CD4-positive, alpha-beta T cell treated with Interleukin-17A for 4 hours (primary cell): Measurements from ENCODE around the gene STAB2.

Source experiments
- DNase-seq: peaks from one replicate; pipeline ENCODE4 v3.0.0-alpha.2; 2020; ENCODE audit warnings: mixed read lengths

STAB2 gene

DNA sequence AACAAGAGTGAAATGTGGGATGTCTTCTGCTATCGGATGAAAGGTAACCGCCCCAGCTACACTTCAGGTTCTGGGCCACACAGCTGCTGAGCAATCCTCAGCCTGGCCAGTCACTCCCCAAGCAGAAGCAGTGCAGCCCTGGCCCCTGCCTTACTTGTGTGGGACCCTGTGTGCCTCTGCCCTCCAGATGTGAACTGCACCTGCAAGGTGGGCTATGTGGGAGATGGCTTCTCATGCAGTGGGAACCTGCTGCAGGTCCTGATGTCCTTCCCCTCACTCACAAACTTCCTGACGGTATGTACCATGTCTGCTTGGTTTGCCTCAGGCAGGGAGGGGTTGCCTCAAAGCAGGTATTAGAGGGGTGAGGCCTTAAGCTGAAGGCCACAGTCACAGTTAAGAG, 168.4 kb downstream of the STAB2 start:
- DNase-seq, result no peak

DNA sequence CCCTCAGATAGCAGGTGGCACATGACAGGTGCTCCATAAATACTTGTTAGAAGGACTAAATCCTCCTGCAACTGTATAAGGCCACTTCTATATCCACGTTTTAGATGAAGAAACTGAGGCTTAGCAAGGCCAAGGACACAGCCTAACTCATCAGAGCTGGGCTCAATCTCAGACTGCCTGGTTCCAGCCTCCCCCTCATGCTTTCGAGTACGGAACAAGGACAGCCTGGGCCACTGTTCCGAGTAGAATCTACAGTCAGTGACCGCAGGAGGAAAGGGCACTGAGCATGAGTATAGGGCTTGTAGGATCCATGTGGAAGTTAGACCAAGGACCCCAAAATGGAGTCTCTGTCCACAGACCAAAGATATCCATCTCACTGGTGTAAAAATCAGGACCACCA, 169.4 kb downstream of the STAB2 start:
- DNase-seq, result no peak

DNA sequence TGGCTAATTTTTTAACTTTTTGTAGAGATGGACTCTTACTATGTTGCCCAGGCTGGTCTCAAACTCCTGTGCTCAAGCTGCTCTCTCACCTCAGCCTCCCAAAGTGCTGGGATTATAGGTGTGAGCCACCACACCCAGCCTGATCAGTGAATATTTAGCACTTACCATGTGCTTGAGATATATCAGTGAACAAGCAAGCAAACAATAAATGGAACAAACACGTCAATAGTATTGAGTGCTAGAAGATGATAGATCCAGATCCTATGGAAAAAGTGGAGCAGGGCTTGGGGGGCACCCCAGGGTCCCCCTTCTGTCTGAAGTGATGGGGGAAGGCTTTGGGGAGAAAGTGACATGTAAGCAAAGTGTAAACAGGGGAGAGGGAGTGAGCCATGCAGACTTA, 170.2 kb downstream of the STAB2 start:
- DNase-seq, result no peak

DNA sequence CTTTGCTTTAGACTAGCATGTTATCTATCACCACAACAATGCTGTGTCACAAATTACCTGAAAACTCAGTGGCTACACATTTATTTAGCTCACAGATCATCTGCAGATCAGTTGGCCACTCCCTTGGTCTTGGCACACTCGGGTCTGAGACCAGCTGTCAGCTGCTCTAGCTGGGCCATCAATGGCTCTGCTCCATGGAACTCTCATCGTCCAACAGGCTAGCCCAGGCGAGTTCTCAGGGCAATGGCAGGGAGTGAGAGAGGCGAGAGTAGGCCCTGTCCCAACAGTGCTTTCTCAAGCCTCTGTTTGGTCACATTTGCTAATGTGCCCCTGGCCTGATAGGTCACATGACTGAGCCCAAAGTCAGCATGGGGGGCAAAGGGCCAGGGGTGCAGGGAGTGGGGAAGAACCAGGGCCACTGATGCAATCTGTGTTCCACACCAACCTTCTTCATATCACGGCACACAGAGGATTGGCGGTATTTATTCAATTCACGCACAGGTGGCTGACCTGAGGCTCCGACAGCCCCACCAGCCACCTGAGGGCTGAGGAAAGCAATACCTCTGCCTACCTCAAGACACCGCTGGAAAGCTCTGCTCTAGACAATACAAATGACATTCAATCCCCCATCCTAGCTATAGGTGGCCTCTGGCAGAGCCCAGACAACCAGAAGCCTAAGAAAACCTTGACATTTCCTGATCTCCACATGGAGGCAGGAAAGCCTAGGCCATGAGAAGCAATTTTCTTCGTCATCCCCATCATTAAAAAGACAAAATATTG, 171.4 kb downstream of the STAB2 start:
- no peak for DNase-seq

DNA sequence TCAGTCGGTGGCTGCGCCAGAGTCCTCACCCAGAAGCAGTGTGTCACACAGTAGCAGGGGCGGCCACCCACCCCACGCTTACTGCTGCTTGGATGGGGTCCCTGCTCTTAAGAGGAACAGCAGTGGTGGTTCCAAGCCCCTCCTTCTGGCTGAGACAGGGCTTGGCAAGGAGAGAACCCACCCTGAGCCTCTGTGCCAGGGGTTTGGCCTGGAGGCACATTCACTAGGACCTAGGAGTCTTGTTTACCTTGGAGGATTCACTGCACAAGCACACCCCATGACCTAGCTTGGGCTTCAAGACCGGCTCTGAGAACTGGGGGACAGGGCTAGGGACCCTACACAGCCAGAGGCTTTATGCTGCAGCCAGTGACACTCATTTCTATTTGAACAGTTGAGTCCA, 175.4 kb downstream of the STAB2 start:
- DNase-seq, result no peak

DNA sequence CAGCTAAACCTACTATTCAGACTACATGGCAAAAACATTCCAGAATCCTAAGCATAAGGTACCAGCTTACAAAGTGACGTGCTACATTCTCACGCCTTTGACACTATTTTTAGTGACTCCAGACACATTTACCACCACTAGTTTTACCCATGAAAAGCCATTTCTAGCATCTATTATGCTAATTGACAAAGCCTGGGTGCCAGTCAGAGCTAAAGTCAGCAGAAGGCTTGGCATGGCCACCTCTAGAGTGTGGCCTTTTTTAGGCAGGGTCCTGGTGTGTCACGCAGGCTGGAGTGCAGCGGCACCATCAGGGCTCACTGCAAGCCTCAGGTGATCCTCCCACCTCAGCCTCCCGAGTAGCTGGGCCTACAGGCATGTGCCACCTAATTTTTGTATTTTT, 178.2 kb downstream of the STAB2 start:
- no peak for DNase-seq

DNA sequence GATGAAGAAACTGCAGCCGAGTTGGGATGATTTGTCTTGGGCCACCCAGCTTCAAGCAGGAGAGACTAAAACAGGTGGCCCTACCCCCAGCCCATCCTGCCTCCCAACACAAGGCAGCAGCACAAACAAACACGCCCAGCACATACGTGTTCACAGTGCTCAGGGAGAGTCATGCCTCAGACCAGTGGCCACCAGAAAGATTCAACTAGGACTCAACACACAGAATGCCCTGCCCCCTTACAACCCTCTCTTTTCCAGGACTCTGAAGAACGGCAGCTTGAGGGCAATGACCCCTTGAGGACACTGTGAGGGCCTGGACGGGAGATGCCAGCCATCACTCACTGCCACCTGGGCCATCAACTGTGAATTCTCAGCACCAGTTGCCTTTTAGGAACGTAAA, 179.0 kb downstream of the STAB2 start:
- no peak for DNase-seq

DNA sequence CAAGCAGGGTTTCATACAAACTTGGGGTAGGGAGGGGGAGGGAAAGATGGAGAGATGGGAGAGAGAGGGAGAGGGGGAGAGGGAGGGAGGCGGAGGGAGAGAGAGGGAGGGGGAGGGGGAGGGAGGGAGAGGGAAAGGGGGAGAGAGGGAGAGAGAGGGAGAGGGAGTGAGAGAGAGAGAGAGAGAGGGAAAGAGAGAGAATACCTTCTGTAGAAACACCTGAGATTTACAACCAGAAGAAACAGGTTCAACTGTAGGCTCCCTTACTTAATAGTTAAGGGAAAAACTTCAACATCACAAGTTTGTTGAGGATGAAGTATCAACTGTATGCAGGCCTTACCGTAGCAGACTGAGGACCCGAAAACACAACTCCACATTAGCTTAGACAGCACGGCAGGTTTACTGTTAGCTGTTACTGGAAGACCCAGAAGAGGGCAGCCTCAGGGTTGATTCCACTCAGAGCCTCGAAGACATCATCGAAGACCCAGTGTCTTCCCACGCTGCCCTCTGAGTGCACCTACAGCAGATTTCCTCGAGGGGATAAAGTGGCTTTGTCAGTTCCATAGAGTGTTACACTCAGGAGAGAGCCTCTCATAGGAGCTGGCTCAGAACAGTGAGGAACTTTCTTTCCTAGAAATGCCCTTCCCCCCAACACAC, 181.5 kb downstream of the STAB2 start:
- DNase-seq, result no peak

DNA sequence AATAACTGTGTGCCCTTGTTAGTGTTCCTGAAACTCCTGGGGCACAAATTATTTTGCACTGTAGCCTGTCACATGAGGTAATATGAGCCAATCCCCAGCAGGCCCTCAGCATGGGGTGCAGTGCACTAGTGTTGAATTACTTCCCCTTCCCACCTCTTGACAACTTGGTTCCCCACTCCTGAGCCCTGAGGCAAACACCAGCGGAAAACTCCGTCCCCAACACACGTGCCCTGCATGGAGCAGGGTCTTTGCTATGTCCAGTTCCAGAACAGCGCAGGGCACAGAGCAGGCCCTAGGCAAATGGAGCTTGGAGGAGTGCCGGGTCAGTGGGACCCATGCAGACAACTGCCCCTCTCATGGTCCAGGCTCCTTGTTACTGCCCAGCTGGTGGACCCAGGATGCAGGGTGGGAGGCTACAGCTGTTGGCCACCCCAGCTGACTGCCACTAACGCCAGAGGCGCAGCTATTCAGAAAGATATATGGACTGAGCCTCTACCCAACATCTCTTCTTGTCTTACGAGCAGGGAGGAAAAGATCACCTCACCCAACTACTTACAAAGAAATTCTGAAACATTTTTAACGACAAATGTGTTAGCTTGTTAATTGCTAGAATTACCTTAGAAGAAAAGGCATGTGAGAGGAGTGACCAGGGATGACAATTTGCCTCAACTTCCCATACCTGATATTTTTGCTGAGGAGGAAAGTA, 182.3 kb downstream of the STAB2 start:
- no peak for DNase-seq

DNA sequence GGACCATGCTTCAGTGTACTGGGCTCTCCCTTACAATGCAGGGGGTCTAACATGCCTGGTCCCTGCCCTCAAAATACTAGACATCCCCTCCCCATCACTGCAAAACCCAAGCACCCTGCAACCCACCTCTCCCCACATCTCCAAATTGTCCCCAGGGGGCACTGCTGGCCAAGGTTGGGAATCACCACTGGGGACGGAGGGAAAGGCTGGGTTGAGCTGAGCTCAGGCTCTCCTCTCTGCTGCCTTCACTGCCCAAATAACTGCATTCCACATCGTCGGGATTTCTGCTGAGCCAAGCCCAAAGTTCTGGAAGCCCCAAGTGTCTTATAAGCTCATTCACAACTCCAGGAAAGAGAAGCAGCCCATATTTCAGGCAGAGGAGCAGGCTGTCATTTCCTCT, 184.4 kb downstream of the STAB2 start:
- peak; percentile 15 for DNase-seq

DNA sequence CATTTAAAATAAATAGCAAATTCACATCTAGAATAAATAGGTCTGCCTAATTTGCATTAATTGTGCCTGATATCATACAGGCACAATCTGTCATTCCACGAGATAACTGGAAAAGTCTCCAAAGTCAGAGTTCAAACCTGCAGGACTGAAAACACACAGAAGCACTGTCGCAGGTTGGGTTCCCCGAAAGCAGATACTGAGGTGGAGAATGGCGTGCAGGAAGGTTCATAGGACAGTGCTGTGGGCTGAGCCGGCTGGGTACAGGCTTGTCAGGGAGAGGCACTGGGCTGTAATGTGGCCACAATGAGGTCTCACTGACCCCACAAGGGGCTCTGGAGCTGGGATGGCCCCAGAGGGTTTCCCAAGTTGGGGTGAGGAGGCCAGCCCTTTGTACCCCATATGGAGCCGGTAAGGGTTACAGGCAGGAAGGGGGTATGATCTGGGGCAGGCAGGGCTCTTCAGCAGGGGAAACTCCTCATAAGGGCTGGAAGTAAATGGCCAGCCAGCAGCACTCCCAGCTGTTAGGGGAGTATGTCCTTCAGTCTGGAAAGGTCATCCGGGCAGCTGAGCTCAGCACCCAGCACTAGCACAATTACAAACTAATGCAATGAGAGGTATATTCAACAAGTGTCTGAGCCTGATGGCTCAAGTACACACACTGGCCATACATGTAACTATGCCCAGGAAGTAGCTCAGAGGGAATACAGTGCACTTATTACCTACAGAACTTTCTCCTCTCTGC, 185.5 kb downstream of the STAB2 start:
- no peak for DNase-seq

DNA sequence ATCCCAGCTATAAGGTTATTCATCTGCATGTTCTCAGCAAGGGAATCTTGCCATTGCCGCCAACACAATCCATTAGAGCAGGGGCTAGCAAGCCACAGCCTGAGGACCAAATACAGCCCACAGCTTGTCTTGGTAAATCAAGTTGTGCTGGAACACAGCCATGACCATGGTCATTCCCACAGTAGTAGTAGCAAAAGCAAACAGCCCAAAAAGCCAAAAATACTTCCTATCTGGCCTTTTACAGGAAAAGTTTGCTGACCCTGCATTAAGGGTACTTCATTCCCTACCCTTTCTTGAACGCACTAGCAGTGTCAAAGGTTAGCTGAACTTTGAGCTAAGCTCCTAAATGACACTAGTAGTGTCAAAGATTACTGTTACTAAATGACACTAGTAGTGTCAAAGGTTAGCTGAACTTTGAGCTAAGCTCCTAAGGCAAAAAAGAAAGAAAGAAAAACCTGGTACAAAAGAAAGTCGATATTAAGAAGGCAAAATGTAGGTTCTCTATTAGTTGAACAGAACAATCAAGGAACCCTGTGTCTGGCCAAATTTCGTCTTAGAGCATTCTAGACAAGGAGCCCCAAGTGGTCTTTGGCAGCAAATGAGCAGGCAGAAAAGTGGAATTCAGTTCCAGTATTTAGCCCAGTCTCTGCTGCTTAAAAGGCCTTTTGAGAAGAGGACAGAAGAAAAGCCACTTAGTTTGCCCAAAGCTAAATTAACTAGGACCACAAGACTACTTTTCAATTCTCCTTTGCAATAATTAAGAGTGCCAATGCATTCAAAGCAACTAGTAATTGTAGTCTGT, 186.2 kb downstream of the STAB2 start:
- no peak for DNase-seq

DNA sequence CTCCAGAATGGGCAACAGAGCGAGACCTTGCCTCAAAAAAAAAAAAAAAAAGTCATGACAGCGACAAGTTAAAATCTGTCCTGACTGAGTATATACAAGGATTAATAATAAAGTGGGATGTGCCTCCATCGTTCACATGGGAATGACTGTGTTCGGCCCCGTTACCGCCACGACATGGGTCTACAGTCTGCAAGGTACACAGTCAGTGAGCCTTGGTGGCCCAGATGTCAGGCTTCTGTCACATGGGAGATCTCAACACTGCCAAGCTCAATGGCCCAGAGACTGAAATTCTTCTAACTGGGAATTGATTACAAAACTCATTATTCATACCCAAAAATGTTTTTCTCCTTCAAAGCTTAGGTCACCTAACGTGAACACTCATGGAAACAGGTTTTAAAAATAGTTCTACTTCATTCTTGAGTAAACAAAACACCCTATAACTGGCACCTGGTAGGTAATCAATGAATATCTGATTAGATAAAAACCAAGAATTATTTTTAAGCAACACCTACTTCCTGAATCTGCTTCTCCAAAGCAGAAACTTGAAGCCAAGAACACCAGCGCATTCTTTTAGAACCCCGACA, 188.0 kb downstream of the STAB2 start:
- no peak for DNase-seq

DNA sequence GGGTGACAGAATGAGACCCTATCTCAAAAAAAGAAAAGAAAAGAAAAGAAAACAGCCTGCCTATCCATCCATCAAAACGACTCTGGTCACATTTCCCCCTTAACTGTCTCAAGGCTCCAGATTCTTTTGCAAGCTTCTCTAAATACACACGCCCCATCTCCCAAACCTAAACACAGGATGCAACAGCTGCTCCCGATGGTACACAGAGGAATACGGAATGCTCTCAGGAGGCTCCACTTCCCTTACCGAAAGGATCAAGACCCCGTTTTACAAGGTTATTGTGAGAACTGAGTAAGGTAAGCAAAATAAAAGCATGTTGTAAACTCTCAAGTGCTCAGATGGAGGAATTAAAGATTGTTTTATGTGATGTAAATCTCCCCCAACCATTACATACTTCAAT, 191.7 kb downstream of the STAB2 start:
- no peak for DNase-seq

DNA sequence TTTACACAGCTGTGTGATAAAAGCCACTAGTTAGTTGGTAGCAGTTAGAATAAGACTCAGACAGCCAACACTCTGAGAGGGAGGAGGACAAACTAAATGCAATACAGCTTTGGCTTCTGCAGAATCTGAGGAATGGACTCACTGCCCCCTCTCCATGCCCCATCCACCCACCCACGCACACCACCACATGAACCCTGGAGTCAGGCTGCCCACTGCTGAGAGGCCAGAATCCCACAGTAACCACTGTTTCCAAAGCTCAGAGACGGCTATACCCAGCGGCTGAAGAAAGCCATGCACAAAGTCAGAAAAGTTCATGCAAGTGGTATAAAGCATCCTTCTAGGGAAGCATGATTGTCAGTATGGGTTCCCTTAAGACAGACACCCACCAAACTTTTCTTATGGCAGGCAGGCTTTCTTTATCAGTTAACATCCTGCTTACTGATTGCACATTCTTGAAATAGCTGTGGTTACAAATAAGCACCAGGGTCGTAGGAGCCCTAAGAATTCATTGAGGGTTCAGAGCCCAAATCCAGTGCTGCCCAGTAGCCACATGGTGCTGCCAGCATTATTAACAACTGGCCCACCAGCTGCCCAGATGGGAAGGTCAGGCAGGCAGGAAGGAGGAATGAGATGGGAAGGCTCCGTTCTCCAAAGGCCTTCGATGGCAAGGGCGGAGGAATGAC, 192.5 kb downstream of the STAB2 start:
- no peak for DNase-seq

DNA sequence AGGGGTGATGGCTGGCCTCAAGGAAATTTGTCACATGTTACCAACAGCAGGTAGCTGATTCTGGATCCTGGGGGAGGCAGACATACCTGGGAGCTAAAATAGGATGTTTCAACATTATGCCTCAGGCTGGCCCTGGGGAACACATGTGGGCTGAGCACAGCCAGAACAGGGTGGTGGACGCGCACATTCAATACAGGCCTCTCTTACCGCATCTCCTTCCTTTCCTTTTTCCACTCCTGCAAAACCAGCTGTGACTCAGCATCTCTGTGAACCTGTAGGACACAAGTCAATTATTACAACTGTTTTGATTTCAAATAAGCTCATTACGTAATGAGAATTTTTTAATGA, 193.0 kb downstream of the STAB2 start:
- DNase-seq, result no peak

DNA sequence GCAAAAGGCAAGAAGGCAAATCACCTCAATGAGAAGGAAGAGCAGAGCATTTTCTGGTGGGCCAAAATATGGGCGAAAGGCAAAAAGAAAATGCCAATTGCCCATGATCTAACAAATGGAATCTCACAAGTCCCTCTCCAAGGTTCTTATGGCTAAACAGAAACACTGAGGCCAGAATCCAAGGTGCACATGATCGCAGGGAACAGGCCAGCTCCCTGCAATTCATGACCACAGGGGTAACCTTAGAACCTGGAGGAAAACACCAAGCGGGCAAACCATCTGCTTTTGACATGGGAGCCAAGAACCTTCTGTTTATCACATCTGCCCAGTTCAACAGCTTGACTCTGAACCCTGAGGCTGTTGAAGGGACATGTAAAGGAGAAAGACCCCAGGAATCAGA, 193.9 kb downstream of the STAB2 start:
- no peak for DNase-seq

DNA sequence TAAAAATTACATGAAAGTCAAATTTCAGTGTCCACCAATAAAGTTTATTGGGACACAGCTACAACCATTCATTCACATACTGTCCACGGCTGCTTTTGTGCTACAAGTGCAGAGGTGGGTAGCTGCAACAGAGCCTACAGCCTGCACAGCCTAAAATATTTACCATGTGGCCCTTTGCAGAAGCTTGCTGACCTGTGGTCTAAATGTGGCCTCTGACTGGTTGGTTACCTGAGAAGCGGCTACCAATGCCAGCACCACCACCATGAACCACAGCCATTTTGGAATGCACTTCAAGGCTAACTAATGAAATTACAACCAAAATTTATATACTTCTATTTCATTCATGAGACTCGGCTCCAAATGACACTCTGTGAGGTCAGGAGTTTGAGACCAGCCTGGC, 195.3 kb downstream of the STAB2 start:
- no peak for DNase-seq

DNA sequence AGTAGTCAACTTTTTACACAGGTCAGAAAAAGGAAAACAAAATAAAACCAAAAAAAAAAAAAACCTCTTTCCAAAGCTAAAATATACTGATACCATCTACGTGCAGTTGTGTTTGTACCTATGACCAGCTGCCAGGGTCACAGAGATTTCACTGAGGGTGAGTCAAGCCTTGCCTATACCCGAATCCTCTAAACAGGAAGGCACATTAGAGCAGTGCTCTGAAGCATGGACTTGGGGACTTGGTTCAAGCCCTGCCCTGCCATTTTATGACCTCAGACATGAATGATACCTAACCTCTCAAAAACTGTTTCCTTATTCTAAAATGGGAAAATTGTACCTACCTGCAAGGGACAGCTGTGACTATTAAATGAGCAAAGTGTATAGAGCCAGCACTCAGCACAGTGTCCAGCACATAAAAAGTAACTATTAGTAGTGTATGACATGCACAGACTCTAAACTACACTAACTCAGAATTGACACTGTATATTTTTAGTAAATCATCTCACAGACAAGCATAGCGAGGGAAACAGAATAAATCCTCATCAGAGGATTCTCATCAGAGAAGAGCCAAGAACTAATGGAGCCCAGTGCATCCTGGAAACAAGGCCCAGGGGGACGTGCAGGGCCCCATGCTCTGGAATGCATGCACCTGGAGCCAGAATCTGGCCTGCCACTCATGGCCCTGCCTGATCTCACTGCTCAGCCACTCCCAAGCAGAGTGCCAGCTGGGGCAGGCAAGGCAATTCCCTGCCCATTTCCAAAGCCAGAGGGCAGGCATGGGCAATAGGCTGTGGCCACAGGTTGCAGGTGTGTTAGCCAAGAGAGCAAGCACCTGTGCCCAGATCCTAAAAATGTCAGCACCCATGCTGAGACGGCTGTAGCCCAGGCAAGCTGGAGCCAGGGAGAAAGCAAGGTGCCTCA, 196.9 kb downstream of the STAB2 start:
- DNase-seq, result no peak

DNA sequence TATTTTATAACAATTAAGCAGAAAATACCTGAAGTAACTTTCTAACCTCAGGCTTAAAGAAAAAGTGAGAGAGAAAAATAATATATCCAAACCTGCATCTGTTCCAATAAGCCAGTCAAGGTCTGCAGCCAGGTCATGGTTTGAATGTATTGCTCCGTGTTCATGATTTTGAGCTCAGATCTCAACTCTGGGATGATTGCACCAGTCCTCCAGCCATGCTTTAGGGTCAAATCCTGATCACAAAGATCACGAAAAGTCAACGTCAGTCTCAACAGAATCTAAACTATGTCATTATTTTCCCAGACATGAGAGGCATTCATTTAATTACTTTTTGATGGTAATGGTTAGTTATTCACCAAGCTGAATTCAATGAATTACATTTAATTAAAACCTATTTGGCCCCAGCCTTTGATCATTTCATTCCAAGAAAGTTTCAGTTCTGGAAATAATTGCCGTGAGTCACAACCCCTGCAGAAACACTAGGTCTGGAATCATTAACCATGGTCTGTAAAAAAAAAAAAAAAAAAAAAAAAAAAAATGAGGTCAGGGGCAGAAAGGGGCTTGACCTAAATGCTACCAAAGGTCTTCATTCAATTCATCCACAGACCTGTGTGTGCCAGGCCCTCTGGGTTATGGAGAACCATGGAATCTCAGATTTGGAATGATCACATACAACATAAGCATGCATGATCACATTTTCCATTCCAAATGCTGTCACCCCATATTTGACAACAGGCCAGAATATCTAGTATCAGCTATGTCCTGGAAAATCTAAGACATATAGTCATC, 198.4 kb downstream of the STAB2 start:
- DNase-seq, result no peak
